Neural progenitor cell (in vitro differentiated cells): ENCODE results near the gene ABHD1.

Experiments used
- EZH2phosphoT487 ChIP-seq: fragments of 200-600 bp; sonication (generic); IDR thresholded peaks from 2 replicates; pipeline ENCODE4 v1.6.1; 2017; ENCODE audit warnings: antibody characterized with exemption
- TF ChIP-seq, protein P1 (sequence below): fragments of 200-600 bp; sonication (generic); IDR thresholded peaks from 2 replicates; pipeline ENCODE4 v1.5.1; 2017; ENCODE audit warnings: antibody characterized with exemption, mild to moderate bottlenecking

DNA sequence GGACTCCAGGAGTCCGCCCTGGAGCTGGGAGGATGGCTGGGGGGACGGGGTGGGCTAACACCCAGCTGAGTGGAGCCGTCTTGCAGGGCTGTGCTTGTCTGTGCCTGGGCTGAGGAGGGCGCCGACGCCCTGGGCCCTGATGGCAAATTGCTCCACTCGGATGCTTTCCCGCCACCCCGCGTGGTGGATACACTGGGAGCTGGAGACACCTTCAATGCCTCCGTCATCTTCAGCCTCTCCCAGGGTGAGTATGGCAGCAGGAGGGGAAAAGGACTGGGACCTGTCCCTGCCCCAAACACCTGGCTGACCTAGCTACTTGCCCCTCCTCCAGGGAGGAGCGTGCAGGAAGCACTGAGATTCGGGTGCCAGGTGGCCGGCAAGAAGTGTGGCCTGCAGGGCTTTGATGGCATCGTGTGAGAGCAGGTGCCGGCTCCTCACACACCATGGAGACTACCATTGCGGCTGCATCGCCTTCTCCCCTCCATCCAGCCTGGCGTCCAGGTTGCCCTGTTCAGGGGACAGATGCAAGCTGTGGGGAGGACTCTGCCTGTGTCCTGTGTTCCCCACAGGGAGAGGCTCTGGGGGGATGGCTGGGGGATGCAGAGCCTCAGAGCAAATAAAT, 24.2 kb upstream of the ABHD1 start:
- TF ChIP-seq, protein P1, sequence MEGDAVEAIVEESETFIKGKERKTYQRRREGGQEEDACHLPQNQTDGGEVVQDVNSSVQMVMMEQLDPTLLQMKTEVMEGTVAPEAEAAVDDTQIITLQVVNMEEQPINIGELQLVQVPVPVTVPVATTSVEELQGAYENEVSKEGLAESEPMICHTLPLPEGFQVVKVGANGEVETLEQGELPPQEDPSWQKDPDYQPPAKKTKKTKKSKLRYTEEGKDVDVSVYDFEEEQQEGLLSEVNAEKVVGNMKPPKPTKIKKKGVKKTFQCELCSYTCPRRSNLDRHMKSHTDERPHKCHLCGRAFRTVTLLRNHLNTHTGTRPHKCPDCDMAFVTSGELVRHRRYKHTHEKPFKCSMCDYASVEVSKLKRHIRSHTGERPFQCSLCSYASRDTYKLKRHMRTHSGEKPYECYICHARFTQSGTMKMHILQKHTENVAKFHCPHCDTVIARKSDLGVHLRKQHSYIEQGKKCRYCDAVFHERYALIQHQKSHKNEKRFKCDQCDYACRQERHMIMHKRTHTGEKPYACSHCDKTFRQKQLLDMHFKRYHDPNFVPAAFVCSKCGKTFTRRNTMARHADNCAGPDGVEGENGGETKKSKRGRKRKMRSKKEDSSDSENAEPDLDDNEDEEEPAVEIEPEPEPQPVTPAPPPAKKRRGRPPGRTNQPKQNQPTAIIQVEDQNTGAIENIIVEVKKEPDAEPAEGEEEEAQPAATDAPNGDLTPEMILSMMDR: no peak
- no peak for TF ChIP-seq EZH2phosphoT487
